ENCODE results near the gene RASL11A.
"Not testable (repeated sequence)": the region's sequence is repeated elsewhere in the genome, so short reads cannot be mapped to it uniquely, and the experiment has no call there.

The RASL11A gene

DNA sequence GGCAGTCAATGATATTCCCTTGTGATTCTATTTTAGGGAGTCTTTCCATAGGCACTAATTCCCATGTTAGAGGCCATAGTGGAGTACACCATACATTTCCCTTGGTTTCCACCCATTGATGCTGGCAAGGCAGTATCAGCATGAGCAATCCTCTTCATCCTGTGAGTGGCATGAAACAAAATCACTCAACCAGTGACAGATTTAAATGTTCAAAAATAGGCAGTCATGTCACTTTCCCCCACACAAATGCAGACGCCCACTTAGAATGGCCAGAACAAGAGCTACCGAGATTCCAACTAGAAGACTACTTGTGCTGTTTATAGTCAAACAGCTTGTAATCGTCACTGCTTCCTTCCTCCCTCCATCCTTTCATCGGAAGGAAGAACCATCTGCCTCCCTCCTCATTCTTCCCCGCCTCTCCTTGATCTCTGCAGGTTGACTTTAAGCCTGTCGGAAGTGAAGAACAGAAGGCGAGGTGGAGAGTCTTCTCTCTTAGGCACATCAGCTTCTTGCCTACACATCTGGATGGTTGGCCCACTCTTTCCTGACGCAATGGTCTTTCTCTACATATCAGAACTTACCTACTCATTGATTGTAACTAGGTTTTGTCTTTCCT, 22.6 kb downstream of the RASL11A start:
- no peak for DNase-seq (ENCODE audit: extremely low read depth, low read depth)
- TF ChIP-seq, protein P1, sequence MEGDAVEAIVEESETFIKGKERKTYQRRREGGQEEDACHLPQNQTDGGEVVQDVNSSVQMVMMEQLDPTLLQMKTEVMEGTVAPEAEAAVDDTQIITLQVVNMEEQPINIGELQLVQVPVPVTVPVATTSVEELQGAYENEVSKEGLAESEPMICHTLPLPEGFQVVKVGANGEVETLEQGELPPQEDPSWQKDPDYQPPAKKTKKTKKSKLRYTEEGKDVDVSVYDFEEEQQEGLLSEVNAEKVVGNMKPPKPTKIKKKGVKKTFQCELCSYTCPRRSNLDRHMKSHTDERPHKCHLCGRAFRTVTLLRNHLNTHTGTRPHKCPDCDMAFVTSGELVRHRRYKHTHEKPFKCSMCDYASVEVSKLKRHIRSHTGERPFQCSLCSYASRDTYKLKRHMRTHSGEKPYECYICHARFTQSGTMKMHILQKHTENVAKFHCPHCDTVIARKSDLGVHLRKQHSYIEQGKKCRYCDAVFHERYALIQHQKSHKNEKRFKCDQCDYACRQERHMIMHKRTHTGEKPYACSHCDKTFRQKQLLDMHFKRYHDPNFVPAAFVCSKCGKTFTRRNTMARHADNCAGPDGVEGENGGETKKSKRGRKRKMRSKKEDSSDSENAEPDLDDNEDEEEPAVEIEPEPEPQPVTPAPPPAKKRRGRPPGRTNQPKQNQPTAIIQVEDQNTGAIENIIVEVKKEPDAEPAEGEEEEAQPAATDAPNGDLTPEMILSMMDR (IDR thresholded peaks at IDR 0.05; ENCODE audit: low read depth, low read length) = no peak

- TF ChIP-seq, protein P1 (IDR thresholded peaks at IDR 0.05; ENCODE audit: low read depth, low read length) = no peak
- DNase-seq (ENCODE audit: extremely low read depth, low read depth) = no peak
These were observed 23.4 kb downstream of the RASL11A start for GRCh38 chr13:27293873-27294515.

- DNase-seq (ENCODE audit: extremely low read depth, low read depth) = no peak
- TF ChIP-seq, protein P1 (IDR thresholded peaks at IDR 0.05; ENCODE audit: low read depth, low read length) = no peak
These were observed 24.5 kb downstream of the RASL11A start for GRCh38 chr13:27295096-27295495.

DNA sequence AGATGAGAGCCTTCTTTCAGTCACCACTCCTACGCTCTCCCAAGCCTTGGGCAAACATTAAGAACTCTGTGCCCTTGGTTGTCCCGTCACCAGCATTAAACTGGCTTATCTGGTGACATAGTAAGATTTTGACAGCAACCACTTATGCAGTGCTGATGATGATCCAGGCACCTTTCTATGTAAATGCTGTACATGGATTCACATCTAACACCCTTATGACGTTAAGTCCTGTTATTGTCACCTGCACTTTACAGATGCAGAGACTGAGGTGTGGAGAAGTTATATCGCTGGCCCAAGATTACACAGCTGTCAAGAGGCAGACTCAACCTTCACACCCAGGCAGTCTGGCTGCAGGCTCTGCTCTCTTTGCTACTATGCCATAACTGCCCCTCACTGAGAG, 25.0 kb downstream of the RASL11A start:
- DNase-seq (ENCODE audit: extremely low read depth, low read depth) = no peak
- TF ChIP-seq, protein P1 (IDR thresholded peaks at IDR 0.05; ENCODE audit: low read depth, low read length) = no peak

- TF ChIP-seq, protein P1 (IDR thresholded peaks at IDR 0.05; ENCODE audit: low read depth, low read length) = no peak
- DNase-seq (ENCODE audit: extremely low read depth, low read depth) = no peak
These were observed 25.9 kb downstream of the RASL11A start for GRCh38 chr13:27296496-27296895.

DNA sequence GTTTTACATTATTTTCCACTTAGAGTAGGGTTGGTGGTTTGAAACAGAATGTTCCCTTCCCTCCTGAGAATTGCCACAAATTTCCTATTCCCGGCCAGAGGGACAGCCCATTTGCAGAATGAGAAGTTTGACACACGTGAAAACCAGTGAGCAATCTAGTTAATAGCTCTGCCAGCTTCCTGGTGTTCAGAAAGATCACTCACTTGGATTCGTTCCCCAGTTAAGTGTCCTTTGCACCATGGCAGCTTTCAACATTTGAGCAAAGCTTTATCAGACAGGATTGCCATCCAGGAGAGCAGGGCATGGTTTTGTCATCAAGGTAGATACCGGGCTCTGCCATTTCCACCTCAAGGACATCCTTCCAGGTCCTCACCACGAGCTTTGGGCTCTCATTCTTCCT, 28.2 kb downstream of the RASL11A start:
- no peak for DNase-seq (ENCODE audit: extremely low read depth, low read depth)
- TF ChIP-seq, protein P1 (IDR thresholded peaks at IDR 0.05; ENCODE audit: low read depth, low read length) = no peak

GRCh38 chr13:27300406-27300805, 29.8 kb downstream of the RASL11A start:
- DNase-seq (ENCODE audit: extremely low read depth, low read depth) = not testable (repeated sequence)
